ENCODE data around the gene FAM110A.

- TF ChIP-seq POLR2A (IDR thresholded peaks at IDR 0.05) (no peak), CTCF (IDR thresholded peaks at IDR 0.05) (no peak)
Measured at GRCh38 chr20:824490-824889, 9.0 kb upstream of the FAM110A start.
